ENCODE measurements around the gene GREM2. TPM values are rescaled to one million over a fixed set of nuclear protein-coding genes. Genes with fewer than 3 reads are reported as not detected.

The GREM2 gene
- total RNA-seq, 1 donor from 2014 or later: 0.05 TPM

GRCh38 chr1:240464099-240464498 lies 147.9 kb downstream of the GREM2 start:
- Mint-ChIP-seq H3K4me3 (no peak overlapping the region), H3K4me1 (no peaks in the 10 kb centered on the region), H3K27ac (no peak overlapping the region), H3K27me3 (no peaks in the 10 kb centered on the region), H3K36me3 (ENCODE audit: low read depth) (no peaks in the 10 kb centered on the region), H3K9me3 (no peaks in the 10 kb centered on the region)
- no peak for DNase-seq
- intact Hi-C loops (cut with micrococcal nuclease): no loop called here

DNA sequence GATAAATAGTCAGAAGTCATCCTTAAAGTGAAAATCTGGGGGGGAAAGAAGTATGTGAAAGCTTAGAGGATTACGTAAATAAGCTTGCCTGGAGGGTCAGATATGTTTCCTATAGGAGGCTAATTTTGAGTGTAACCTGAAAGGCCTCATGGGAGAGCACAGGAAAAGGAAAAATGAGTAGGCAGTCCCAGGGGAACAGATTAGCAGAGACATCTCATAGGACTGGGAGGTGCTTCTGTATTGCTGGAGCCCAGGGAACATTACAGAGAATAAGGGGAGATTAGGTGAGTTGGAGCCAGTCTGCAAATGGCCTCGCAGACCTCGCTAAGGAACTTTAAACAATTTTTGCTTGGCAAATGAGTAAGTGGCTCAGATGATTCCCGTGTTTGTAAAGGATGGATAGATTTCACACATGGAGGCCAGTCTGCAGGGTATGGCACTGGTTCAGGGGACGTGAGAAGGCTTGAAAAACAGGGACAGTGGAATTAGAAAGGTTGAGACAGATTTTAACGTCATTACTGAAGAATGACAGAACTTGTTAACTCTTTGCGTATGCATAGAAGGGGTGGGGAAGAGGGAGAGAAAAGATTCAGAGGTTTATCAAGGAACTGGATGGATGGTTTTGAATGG lies 149.1 kb downstream of the GREM2 start:
- Mint-ChIP-seq H3K36me3 (ENCODE audit: low read depth) (no peaks in the 10 kb centered on the region), H3K9me3 (no peaks in the 10 kb centered on the region), H3K27ac (no peak overlapping the region), H3K27me3 (no peaks in the 10 kb centered on the region), H3K4me1 (no peaks in the 10 kb centered on the region), H3K4me3 (no peak overlapping the region)
- intact Hi-C loops (cut with micrococcal nuclease): no loop called here
- no peak for DNase-seq

GRCh38 chr1:240462277-240462676 lies 149.7 kb downstream of the GREM2 start:
- DNase-seq: no peak
- intact Hi-C loops (cut with micrococcal nuclease): no loop called here
- Mint-ChIP-seq H3K9me3 (no peaks in the 10 kb centered on the region), H3K4me1 (no peaks in the 10 kb centered on the region), H3K27ac (no peak overlapping the region), H3K27me3 (no peaks in the 10 kb centered on the region), H3K36me3 (ENCODE audit: low read depth) (no peaks in the 10 kb centered on the region), H3K4me3 (no peak overlapping the region)

- H3K4me3 Mint-ChIP-seq: no peak overlapping the region
- no peak for DNase-seq
- no peak overlapping the region for H3K27ac Mint-ChIP-seq
- no peaks in the 10 kb centered on the region for H3K36me3 Mint-ChIP-seq (ENCODE audit: low read depth)
- no peaks in the 10 kb centered on the region for H3K9me3 Mint-ChIP-seq
- intact Hi-C loops (cut with micrococcal nuclease): no loop called here
- H3K27me3 Mint-ChIP-seq: no peaks in the 10 kb centered on the region
- no peaks in the 10 kb centered on the region for H3K4me1 Mint-ChIP-seq
Observed at GRCh38 chr1:240457203-240457602, 154.8 kb downstream of the GREM2 start.

- no peak for DNase-seq
- intact Hi-C loops (cut with micrococcal nuclease): no loop called here
- no peaks in the 10 kb centered on the region for H3K4me1 Mint-ChIP-seq
- no peaks in the 10 kb centered on the region for H3K9me3 Mint-ChIP-seq
- no peaks in the 10 kb centered on the region for H3K36me3 Mint-ChIP-seq (ENCODE audit: low read depth)
- H3K27me3 Mint-ChIP-seq: no peaks in the 10 kb centered on the region
- H3K4me3 Mint-ChIP-seq: no peak overlapping the region
- no peak overlapping the region for H3K27ac Mint-ChIP-seq
Observed at GRCh38 chr1:240455228-240455821, 156.6 kb downstream of the GREM2 start.

DNA sequence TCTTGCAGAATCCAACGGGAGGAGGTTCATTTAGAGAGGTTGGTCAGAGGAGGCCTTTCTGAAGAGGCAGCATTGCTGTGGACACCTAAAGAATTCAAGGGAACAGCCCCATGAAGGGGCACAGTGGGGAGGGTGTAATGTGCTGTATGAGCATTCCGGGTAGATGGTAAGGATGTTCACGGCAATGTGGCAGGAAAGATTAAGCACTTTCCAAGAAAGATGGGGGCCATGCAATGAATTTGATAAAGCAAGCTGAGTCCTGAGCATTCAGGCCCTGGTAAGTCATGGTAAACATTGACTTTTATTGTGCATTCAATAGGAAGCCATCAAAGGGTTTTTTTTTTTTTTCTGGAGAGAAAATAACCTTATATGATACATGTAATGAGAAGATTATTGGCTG lies 166.6 kb downstream of the GREM2 start:
- intact Hi-C loops (cut with micrococcal nuclease): no loop called here
- DNase-seq: no peak
- Mint-ChIP-seq H3K36me3 (ENCODE audit: low read depth) (no peaks in the 10 kb centered on the region), H3K9me3 (no peaks in the 10 kb centered on the region), H3K4me3 (no peak overlapping the region), H3K27me3 (no peaks in the 10 kb centered on the region), H3K27ac (no peak overlapping the region), H3K4me1 (no peaks in the 10 kb centered on the region)

DNA sequence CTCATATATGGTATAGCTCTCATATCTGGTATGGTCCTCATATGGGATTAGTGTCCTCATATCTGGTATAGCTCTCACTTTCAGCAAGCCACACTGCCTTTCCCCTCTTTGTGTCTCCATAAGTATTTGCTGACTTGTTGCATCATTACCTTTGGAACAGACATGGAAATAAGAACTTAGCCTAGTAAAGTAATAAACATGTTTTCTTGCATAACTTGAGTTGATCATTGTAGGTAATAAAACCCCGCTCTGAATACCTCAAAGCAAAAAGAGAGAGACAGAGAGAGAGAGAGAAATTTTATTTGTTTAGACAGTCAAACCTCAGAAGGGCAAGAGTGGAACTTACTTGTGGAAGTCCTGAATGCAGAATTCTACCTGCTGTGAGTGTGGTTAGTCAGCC lies 170.3 kb downstream of the GREM2 start:
- Mint-ChIP-seq H3K27ac (no peak overlapping the region), H3K4me1 (no peaks in the 10 kb centered on the region), H3K4me3 (no peak overlapping the region), H3K27me3 (no peaks in the 10 kb centered on the region), H3K9me3 (no peaks in the 10 kb centered on the region), H3K36me3 (ENCODE audit: low read depth) (no peaks in the 10 kb centered on the region)
- DNase-seq: no peak
- intact Hi-C loops (cut with micrococcal nuclease): no loop called here

All from activated CD4-positive, alpha-beta T cell treated with anti-CD3 and anti-CD28 coated beads, Interleukin-2, amount 10 ng/mL, durations not matched to agents 24 days and 14 days (primary cell).